HG02885 (cell line): ENCODE measurements around the gene COA7.

Experiments used
- ATAC-seq: cut with Tn5 transposase; IDR thresholded peaks from one replicate; pipeline ENCODE4 v1.9.1; 2021; ENCODE audit warnings: mild to moderate bottlenecking; ENCODE audit not compliant: unreplicated experiment, poor library complexity

COA7 gene

DNA sequence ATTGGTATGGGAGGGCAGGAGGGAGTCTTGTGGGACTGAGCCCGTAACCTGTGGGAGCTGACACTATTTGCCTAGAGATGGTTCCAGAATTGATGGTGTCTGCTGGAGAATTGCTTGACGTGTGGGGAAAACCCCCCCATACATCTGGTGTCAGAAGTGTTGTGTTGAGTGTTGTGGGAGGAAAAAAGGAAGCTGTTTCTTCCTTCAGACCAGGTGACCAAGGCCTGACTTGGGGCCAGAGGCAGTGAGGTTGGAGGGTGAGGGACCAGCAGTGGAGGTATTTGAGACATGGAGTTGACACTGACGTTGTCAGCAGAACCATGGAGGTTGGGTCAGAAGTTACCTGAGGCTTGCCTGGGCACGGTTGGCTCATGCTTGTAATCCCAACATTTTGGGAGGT, 56.8 kb downstream of the COA7 start:
- no peak for ATAC-seq

DNA sequence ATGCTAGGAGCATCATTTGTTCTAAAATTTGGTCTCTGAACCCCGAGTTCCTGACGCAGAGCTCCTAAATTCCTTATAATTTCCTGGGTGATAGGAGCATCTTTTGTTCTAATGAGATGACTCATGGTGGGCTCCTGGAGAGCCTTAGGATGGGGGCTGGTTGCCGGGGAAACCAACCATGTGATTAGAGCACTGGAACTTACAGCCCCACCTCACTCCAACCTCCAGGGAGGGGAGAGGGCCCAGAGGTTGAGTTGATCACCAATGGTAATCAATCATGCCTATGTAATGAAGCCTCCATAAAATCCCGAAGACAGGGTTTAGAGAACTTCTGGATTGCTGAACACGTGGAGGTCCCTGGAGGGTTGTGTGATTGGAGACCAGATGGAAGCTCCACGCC, 57.5 kb downstream of the COA7 start:
- ATAC-seq, result no peak

DNA sequence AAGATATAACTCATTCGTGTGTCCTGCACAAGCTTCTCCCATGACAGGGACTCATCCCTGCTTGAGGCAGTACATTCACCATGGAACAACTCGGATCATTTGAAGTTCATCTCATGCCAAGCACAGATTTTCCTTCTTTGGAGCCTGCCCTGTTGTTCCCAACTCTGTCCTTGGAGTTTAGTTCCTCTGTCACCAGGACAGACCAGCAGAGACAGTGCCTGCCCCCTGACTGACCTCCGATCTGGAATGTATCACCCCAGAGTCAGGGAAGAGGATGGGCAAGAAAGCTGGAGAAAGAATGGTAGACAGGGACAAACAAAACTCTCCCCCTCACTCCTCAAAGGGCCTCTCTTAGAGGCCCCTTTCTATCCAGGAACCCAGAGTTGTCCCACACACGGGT, 60.2 kb downstream of the COA7 start:
- ATAC-seq, result no peak

DNA sequence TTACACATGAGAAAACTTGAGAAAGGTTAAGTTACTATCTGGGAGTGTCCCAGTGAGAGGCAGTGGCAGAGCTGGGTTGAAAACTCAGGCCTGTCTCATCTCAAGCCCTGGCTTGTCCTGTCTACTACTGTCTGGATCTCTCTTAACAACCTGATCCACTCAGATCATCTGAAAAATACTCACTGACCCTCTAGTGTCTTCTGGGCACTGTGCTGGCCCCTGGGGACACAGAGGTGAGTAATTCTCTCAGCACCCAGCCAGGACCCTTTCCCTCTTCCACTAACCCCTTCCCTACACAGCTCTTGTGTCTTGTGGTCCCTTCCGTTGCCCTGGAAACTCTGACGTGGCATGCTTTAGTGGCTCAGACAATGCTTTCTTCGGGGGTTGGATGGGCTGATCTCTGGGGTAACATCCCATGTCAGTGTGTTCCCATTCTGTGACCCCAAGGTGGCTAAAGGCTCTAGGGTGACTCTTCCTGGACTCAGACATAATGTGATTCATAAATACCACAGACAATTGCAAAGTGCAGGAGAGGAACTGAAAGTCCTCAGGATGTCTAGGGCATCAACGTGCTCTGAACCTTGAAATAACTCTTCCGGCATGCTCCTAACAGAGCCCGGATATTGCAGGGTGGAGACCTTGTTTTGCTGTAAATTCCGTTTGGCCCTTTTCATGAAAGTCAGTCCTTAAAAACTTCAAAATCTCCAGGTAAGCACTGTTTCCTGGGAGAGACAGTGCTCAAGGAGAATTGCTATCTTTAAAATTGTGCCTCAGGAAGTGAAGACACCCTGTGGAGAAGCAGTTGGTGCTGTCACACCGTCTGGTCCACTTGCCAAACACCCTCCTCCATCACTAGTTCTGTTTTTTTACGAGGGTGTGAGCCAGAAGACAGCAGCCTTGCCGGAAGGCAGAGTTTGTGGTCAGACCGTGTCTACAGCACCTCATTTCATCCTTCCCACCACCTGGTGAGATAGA, 61.1 kb downstream of the COA7 start:
- ATAC-seq, result peak; percentile 80

DNA sequence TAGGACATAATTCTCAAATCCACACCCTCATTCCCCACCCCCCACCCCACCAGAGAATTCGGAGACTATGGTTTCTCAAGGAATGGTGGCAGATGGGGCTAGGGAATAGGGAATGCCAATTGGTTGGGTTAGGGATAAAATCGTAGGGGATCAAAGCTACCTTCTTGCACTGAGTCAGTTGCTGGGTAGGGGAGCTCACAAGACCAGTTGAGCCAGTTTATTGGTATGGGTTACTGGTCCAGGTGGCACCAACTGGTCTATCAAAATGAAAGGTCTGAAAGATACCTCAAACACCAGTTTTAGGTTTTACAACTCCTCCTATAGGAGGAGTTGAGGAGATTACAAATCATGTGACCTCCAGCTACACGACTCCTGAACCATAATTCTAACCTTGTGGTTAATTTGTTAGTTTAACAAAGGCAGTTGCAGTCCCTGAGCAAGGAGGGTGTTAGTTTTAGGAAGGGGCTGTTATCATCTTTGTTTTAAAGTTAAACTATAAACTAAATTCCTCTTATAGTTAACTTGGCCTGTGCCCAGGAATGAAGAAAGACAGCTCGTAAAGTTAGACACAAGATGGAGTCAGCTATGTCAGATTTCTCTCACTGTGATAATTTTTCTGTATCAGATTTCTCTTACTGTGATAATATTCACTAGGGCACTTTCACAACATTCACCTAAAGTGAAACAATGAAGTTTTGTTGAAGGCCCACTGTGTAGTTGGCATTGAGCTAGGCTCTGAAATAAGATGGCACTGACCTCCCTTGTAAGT, 62.6 kb downstream of the COA7 start:
- no peak for ATAC-seq
